Panc1 (cell line): ENCODE data around the gene SAMD4A. TPM values are rescaled to one million over a fixed set of nuclear protein-coding genes. Genes with fewer than 3 reads are reported as not detected.

Experiments used
- ATAC-seq: fragments of 200-7000 bp; cut with Tn5 transposase; 2 replicates; pipeline ENCODE4 v1.9.1; 2020; ENCODE audit warnings: mild to moderate bottlenecking, moderate library complexity
- BruUV-seq: library from RNA; stranded (reverse); fragments of 400-500 nt; replicated peaks from 2 replicates; lab custom pipeline; 2021; lab: Mats Ljungman, UMichigan
- CTCF ChIA-PET: fragments of 300-600 bp; sonication (Branson Sonifier 250); formaldehyde crosslinking; loops from one replicate; lab custom pipeline; 2022; ENCODE audit warnings: antibody characterized with exemption; lab: Charles Lee
- POLR2A ChIA-PET: fragments of 300-600 bp; sonication (Branson Sonifier 250); formaldehyde crosslinking; loops from one replicate; lab custom pipeline; 2022; ENCODE audit warnings: antibody characterized with exemption; lab: Charles Lee
- DNase-seq: peaks from one replicate; pipeline ENCODE4 v3.0.0-alpha.2; 2010; ENCODE audit warnings: low read depth, low spot score
- H3K27ac ChIP-seq: 2 replicates; pipeline ENCODE4 v1.5.1; 2011; ENCODE audit warnings: mild to moderate bottlenecking, low read length, inconsistent platforms
- H3K27me3 ChIP-seq: fragments of 200-500 bp; sonication (Bioruptor generic); 2 replicates; pipeline ENCODE4 v1.6.0; 2014; ENCODE audit warnings: low read length, inconsistent platforms; ENCODE audit not compliant: control insufficient read depth, insufficient read depth
- H3K36me3 ChIP-seq: fragments of 200-500 bp; sonication (Bioruptor generic); 2 replicates; pipeline ENCODE4 v1.5.1; 2014; ENCODE audit warnings: inconsistent platforms, mild to moderate bottlenecking, low read length, moderate library complexity; ENCODE audit not compliant: control insufficient read depth, insufficient read depth
- H3K4me1 ChIP-seq: 2 replicates; pipeline ENCODE4 v1.5.1; 2011; ENCODE audit warnings: inconsistent platforms, mild to moderate bottlenecking, low read length, moderate library complexity; ENCODE audit not compliant: control insufficient read depth, insufficient read depth
- H3K4me3 ChIP-seq, 2 experiments: 2 replicates each; pipeline ENCODE4 v1.5.1; 2011 to 2012; ENCODE audit warnings: low read depth in 2 of 2, low read length in 2 of 2, mild to moderate bottlenecking in 2 of 2, inconsistent platforms in 1 of 2, moderate library complexity in 1 of 2
- H3K9me3 ChIP-seq: fragments of 200-500 bp; sonication (Bioruptor generic); 2 replicates; pipeline ENCODE4 v1.5.1; 2014; ENCODE audit warnings: low read depth, mild to moderate bottlenecking, inconsistent platforms, low read length, moderate library complexity; ENCODE audit not compliant: control insufficient read depth, insufficient read depth
- CTCF ChIP-seq: fragments of 450-650 bp; IDR thresholded peaks from 2 replicates; pipeline ENCODE4 v1.5.1; 2017; ENCODE audit warnings: mild to moderate bottlenecking
- POLR2AphosphoS5 ChIP-seq: IDR thresholded peaks from 2 replicates; pipeline ENCODE4 v1.6.1; 2012; ENCODE audit warnings: mild to moderate bottlenecking, low read depth, low read length, moderate library complexity
- REST ChIP-seq, 2 experiments: IDR thresholded peaks; 2 replicates each; pipeline ENCODE4 v1.6.1; 2011 to 2012; ENCODE audit warnings: low read depth in 2 of 2, control low read depth in 1 of 2, low read length in 1 of 2, mild to moderate bottlenecking in 1 of 2, moderate library complexity in 1 of 2; ENCODE audit not compliant: insufficient read depth in 1 of 2
- SIN3A ChIP-seq: IDR thresholded peaks from 2 replicates; pipeline ENCODE4 v1.6.1; 2012; ENCODE audit warnings: low read depth, mild to moderate bottlenecking, low read length, moderate library complexity, borderline replicate concordance; ENCODE audit not compliant: insufficient read depth
- TCF7L2 ChIP-seq: IDR thresholded peaks from 2 replicates; pipeline ENCODE4 v1.6.1; 2011; ENCODE audit warnings: mild to moderate bottlenecking, low read depth, low read length, inconsistent platforms
- in situ Hi-C: cut with HindIII; loops from 2 replicates; pipeline ENCODE4 v1.10.0; 2016; ENCODE audit warnings: low sequenced_read_pairs, low pct_unique_long_range_greater_than_20kb
- intact Hi-C: fragments of 100-400 bp; cut with micrococcal nuclease; formaldehyde crosslinking; loops from one replicate; pipeline ENCODE4 v1.10.0; 2022; ENCODE audit not compliant: unreplicated experiment
- total RNA-seq: library from RNA; stranded (reverse); gene quantifications from one replicate; pipeline ENCODE4 v1.2.1, GENCODE V29; 2021; ENCODE audit not compliant: unreplicated experiment

SAMD4A gene
- total RNA-seq, 1 experiment from 2014 or later = 15.2 TPM

GRCh38 chr14:54643696-54644176 is 76.8 kb downstream of the SAMD4A start:
- no peak for DNase-seq
- Histone ChIP-seq H3K4me3 (no peak overlapping the region), H3K36me3 (no peaks in the 10 kb centered on the region), H3K27ac (no peak overlapping the region), H3K27me3 (no peaks in the 10 kb centered on the region), H3K9me3 (no peaks in the 10 kb centered on the region), H3K4me1 (peaks cover 8% of the 10 kb centered on the region)
- intact Hi-C loops (no loop called here), in situ Hi-C loops (no loop called here)
- TF ChIP-seq REST (IDR thresholded peaks at IDR 0.05; ENCODE audit: insufficient read depth in 1 of 2, low read depth in 2 of 2, low read length in 1 of 2) (no peak), SIN3A (no peak), CTCF (no peak), TCF7L2 (peak; percentile 66), POLR2AphosphoS5 (no peak)
- CTCF ChIA-PET = interaction anchor here (0.6 to 0.8 kb wide), 2 partner anchors 77 to 80 kb away, joined by 3 read pairs; partner anchors contain the start of gene SAMD4A
- POLR2A ChIA-PET = no interaction called here
- ATAC-seq = no peak
- no TSS peak for BruUV-seq

- TF ChIP-seq POLR2AphosphoS5 (no peak), SIN3A (no peak), TCF7L2 (no peak), REST (IDR thresholded peaks at IDR 0.05; ENCODE audit: insufficient read depth in 1 of 2, low read depth in 2 of 2, low read length in 1 of 2) (no peak), CTCF (no peak)
- no TSS peak for BruUV-seq
- POLR2A ChIA-PET = no interaction called here
- Histone ChIP-seq H3K4me1 (peaks cover 16% of the 10 kb centered on the region), H3K9me3 (no peaks in the 10 kb centered on the region), H3K36me3 (no peaks in the 10 kb centered on the region), H3K27ac (no peak overlapping the region), H3K4me3 (no peak overlapping the region), H3K27me3 (no peaks in the 10 kb centered on the region)
- CTCF ChIA-PET = no interaction called here
- ATAC-seq (no peak), DNase-seq (no peak)
- in situ Hi-C loops (no loop called here), intact Hi-C loops (no loop called here)
Observed at GRCh38 chr14:54645639-54646038, 78.7 kb downstream of the SAMD4A start.
